Suppressor macrophage treated with lipopolysaccharide for 4 hours (primary cell): ENCODE measurements around the gene SPINK6.

Experiments
- DNase-seq: peaks from one replicate; pipeline ENCODE4 v3.0.0-alpha.2; 2020

Gene SPINK6

GRCh38 chr5:148202531-148203203 is at the start of gene SPINK6:
TSS of gene SPINK6 (plus strand) at chr5:148203042. CDS start at chr5:148203097, 55 bp downstream.
- DNase-seq: no peak

- DNase-seq: no peak
These were observed 46.2 kb upstream of the SPINK6 start for GRCh38 chr5:148156609-148157008.

GRCh38 chr5:148162038-148162437 is 40.8 kb upstream of the SPINK6 start:
- DNase-seq: no peak

- DNase-seq: no peak
These were observed 39.5 kb upstream of the SPINK6 start for GRCh38 chr5:148163345-148163744.

- DNase-seq: no peak
These were observed 36.1 kb upstream of the SPINK6 start for GRCh38 chr5:148166550-148167283.

GRCh38 chr5:148168246-148168645 is 34.6 kb upstream of the SPINK6 start, which contains the start of gene SPINK14:
TSS of gene SPINK14 (plus strand) at chr5:148168546. CDS start at chr5:148169733, 1,187 bp downstream.
- no peak for DNase-seq

- no peak for DNase-seq
These were observed 30.5 kb upstream of the SPINK6 start for GRCh38 chr5:148172377-148172776.

GRCh38 chr5:148176480-148176879 is 26.4 kb upstream of the SPINK6 start:
- DNase-seq: no peak

- peak; percentile 25 for DNase-seq
These were observed 25.6 kb upstream of the SPINK6 start for GRCh38 chr5:148177207-148177606.

GRCh38 chr5:148179234-148179824 is 23.5 kb upstream of the SPINK6 start:
- peak; percentile 82 for DNase-seq

- peak; percentile 95 for DNase-seq
These were observed 16.4 kb upstream of the SPINK6 start for GRCh38 chr5:148186248-148187003.

- DNase-seq: no peak
These were observed 11.8 kb upstream of the SPINK6 start for GRCh38 chr5:148191010-148191409.

- no peak for DNase-seq
These were observed 9.6 kb upstream of the SPINK6 start for GRCh38 chr5:148193202-148193601.

GRCh38 chr5:148201151-148201550 is 1.7 kb upstream of the SPINK6 start:
- DNase-seq: peak; percentile 23

GRCh38 chr5:148205044-148205806 is 2.4 kb downstream of the SPINK6 start:
- DNase-seq: peak; percentile 73

- DNase-seq: no peak
These were observed 3.0 kb downstream of the SPINK6 start for GRCh38 chr5:148205865-148206264.

- no peak for DNase-seq
These were observed 3.8 kb downstream of the SPINK6 start for GRCh38 chr5:148206620-148207019.

- no peak for DNase-seq
These were observed 5.4 kb downstream of the SPINK6 start for GRCh38 chr5:148208226-148208625.

GRCh38 chr5:148209151-148209770 is 6.4 kb downstream of the SPINK6 start:
- peak; percentile 19 for DNase-seq

- peak; percentile 44 for DNase-seq
These were observed 11.9 kb downstream of the SPINK6 start for GRCh38 chr5:148214665-148215185.

- DNase-seq: no peak
These were observed 18.7 kb downstream of the SPINK6 start for GRCh38 chr5:148221508-148221907.
